Testis (tissue), 2 donors: ENCODE data around the gene TAS2R1.

ENCODE experiments used
- POLR2A ChIP-seq: fragments of 450-650 bp; IDR thresholded peaks from one replicate; pipeline ENCODE4 v1.6.1; 2017; ENCODE audit warnings: antibody characterized with exemption, mild to moderate bottlenecking, moderate library complexity
- TF ChIP-seq, protein P1 (sequence below), 3 experiments: fragments of 450-650 bp in 2 of 3; fragments of 200-600 bp in 1 of 3; sonication (generic) in 1 of 3; IDR thresholded peaks; one replicate each; pipeline ENCODE4 v1.5.1; 2016 to 2019; ENCODE audit warnings: antibody characterized with exemption in 3 of 3, mild to moderate bottlenecking in 2 of 3, moderate library complexity in 1 of 3

DNA sequence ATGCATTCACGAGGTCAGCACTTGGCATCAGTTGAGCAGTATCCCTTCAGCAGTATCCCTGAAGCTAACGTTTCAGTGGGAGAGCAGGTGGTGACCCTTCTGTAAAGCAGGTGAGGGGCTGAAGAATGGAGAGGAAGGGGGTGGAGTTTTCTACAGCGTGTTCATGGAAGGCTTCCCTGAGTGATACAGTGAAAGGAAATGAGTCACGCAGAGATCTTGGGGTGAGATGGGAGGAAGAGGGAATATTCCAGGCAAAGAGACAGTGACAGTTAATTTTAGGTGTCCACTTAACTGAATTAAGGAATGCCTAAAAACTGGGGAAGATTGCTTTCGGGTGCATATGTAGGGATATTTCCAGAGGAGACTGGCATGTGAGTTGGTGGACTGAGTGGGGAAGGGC, 25.7 kb downstream of the TAS2R1 start:
- TF ChIP-seq, protein P1, sequence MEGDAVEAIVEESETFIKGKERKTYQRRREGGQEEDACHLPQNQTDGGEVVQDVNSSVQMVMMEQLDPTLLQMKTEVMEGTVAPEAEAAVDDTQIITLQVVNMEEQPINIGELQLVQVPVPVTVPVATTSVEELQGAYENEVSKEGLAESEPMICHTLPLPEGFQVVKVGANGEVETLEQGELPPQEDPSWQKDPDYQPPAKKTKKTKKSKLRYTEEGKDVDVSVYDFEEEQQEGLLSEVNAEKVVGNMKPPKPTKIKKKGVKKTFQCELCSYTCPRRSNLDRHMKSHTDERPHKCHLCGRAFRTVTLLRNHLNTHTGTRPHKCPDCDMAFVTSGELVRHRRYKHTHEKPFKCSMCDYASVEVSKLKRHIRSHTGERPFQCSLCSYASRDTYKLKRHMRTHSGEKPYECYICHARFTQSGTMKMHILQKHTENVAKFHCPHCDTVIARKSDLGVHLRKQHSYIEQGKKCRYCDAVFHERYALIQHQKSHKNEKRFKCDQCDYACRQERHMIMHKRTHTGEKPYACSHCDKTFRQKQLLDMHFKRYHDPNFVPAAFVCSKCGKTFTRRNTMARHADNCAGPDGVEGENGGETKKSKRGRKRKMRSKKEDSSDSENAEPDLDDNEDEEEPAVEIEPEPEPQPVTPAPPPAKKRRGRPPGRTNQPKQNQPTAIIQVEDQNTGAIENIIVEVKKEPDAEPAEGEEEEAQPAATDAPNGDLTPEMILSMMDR (IDR thresholded peaks at IDR 0.05), result no peak
- no peak for TF ChIP-seq POLR2A
